H1 (cell line): ENCODE measurements around the gene MCM9.

Experiments
- ATF3 ChIP-seq: IDR thresholded peaks from 2 replicates; pipeline ENCODE4 v1.6.1; 2011; ENCODE audit warnings: low read depth, mild to moderate bottlenecking, low read length; ENCODE audit not compliant: insufficient read depth
- BACH1 ChIP-seq: IDR thresholded peaks from 2 replicates; pipeline ENCODE4 v1.6.1; 2012; ENCODE audit warnings: low read length, improper control_type of control experiment
- CTCF ChIP-seq, 3 experiments: IDR thresholded peaks; 1 replicate in 2 of 3; 2 replicates in 1 of 3; pipeline versions ENCODE4 v1.5.1 to v1.6.1; 2011; ENCODE audit warnings: low read length in 3 of 3, mild to moderate bottlenecking in 3 of 3, inconsistent platforms in 2 of 3, low read depth in 1 of 3, moderate library complexity in 1 of 3; ENCODE audit not compliant: insufficient read depth in 1 of 3; ENCODE audit errors: control extremely low read depth in 1 of 3
- E2F6 ChIP-seq: IDR thresholded peaks from 2 replicates; pipeline ENCODE4 v1.6.1; 2012; ENCODE audit warnings: inconsistent platforms
- EGR1 ChIP-seq: IDR thresholded peaks from 2 replicates; pipeline ENCODE4 v1.6.1; 2011; ENCODE audit warnings: low read depth, low read length, borderline replicate concordance
- HDAC2 ChIP-seq, 2 experiments: fragments of 300-600 bp in 1 of 2; sonication (generic) in 1 of 2; IDR thresholded peaks; 2 replicates each; pipeline ENCODE4 v1.6.1; 2011 to 2012; ENCODE audit warnings: low read depth in 2 of 2, low read length in 2 of 2, mild to moderate bottlenecking in 2 of 2, moderate library complexity in 2 of 2, borderline replicate concordance in 1 of 2, inconsistent platforms in 1 of 2
- JUND ChIP-seq: IDR thresholded peaks from 2 replicates; pipeline ENCODE4 v1.6.1; 2011; ENCODE audit warnings: mild to moderate bottlenecking, improper control_type of control experiment, low read length
- KDM1A ChIP-seq: fragments of 200-600, 300-600 bp; sonication (generic); IDR thresholded peaks from 2 replicates; pipeline ENCODE4 v1.7.1; 2016; ENCODE audit warnings: mild to moderate bottlenecking, low read length, borderline replicate concordance
- POLR2A ChIP-seq, 2 experiments: IDR thresholded peaks; 1 replicate in 1 of 2; 2 replicates in 1 of 2; pipeline ENCODE4 v1.6.1; 2011; ENCODE audit warnings: low read depth in 2 of 2, low read length in 2 of 2, mild to moderate bottlenecking in 2 of 2; ENCODE audit errors: control extremely low read depth in 1 of 2
- POLR2AphosphoS5 ChIP-seq: IDR thresholded peaks from 2 replicates; pipeline ENCODE4 v1.6.1; 2011; ENCODE audit warnings: low read depth, low read length
- RAD21 ChIP-seq, 2 experiments: IDR thresholded peaks in 1 of 2; conservative IDR thresholded peaks in 1 of 2; 2 replicates each; pipeline ENCODE4 v1.6.1; 2011; ENCODE audit warnings: low read depth in 2 of 2, low read length in 2 of 2, improper control_type of control experiment in 1 of 2, inconsistent platforms in 1 of 2, mild to moderate bottlenecking in 1 of 2, moderate library complexity in 1 of 2

GRCh38 chr6:118770835-118771234 lies 164.1 kb downstream of the MCM9 start:
- TF ChIP-seq POLR2A (IDR thresholded peaks at IDR 0.05; ENCODE audit: control extremely low read depth in 1 of 2, low read depth in 2 of 2, low read length in 2 of 2) (no peak), HDAC2 (IDR thresholded peaks at IDR 0.05; ENCODE audit: borderline replicate concordance in 1 of 2, low read depth in 2 of 2, low read length in 2 of 2) (no peak), CTCF (IDR thresholded peaks at IDR 0.05; ENCODE audit: control extremely low read depth in 1 of 3, insufficient read depth in 1 of 3, low read depth in 1 of 3, low read length in 3 of 3) (no peak), RAD21 (IDR thresholded peaks at IDR 0.05 in 1 of 2, conservative IDR thresholded peaks at IDR 0.05 in 1 of 2; ENCODE audit: low read depth in 2 of 2, low read length in 2 of 2) (no peak), ATF3 (no peak), POLR2AphosphoS5 (no peak), KDM1A (no peak), EGR1 (no peak), BACH1 (no peak), JUND (no peak), E2F6 (no peak)
